ENCODE data around the gene CCL26. TPM values are rescaled to one million over a fixed set of nuclear protein-coding genes. Genes with fewer than 3 reads are reported as not detected.

The CCL26 gene
- total and polyA plus RNA-seq, 2 experiments from 2014 or later: 3.0 to 18.4 TPM

DNA sequence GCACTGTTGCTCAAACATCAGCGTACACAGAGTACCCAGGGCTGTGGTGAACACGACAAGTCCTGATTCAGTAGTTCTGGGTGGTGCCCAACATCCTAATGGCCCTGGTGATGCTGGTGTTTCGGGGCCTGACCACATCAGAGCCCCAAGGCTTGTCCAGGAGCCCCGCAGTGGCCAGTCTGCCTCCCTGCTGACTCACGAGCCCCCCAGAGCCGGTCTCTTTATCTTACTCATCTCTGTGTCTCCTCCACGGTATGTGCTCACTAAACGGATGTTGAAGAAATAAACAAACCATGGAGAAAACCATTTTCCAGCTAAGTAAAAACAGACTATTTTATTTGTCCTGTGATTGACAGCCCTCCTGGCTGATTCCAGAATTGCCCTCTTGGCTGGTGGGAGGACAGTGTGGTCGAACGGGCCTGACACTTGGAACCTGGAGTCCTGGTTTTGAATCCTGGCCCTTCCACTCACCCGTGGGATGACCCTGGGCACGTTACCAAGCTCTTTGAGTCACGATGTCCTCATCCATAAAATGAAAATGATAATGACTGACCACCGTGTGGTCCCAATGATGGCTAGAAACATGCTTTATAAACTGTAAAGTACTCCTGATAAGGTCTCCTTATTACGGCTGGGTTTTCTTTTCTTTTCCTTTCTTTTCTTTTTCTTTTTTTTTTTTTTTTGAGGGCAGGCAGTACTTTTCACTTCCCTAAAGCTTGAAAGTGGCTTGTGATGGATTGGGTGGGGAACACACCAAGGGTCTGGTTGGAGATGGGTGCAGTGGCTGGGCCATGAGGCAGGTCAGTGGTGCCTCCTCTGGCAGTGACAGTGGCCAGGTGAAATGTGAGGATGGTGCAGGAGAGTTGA is 39.0 kb downstream of the CCL26 start (continued):
- TF ChIP-seq, protein P1, sequence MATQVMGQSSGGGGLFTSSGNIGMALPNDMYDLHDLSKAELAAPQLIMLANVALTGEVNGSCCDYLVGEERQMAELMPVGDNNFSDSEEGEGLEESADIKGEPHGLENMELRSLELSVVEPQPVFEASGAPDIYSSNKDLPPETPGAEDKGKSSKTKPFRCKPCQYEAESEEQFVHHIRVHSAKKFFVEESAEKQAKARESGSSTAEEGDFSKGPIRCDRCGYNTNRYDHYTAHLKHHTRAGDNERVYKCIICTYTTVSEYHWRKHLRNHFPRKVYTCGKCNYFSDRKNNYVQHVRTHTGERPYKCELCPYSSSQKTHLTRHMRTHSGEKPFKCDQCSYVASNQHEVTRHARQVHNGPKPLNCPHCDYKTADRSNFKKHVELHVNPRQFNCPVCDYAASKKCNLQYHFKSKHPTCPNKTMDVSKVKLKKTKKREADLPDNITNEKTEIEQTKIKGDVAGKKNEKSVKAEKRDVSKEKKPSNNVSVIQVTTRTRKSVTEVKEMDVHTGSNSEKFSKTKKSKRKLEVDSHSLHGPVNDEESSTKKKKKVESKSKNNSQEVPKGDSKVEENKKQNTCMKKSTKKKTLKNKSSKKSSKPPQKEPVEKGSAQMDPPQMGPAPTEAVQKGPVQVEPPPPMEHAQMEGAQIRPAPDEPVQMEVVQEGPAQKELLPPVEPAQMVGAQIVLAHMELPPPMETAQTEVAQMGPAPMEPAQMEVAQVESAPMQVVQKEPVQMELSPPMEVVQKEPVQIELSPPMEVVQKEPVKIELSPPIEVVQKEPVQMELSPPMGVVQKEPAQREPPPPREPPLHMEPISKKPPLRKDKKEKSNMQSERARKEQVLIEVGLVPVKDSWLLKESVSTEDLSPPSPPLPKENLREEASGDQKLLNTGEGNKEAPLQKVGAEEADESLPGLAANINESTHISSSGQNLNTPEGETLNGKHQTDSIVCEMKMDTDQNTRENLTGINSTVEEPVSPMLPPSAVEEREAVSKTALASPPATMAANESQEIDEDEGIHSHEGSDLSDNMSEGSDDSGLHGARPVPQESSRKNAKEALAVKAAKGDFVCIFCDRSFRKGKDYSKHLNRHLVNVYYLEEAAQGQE (IDR thresholded peaks at IDR 0.05; ENCODE audit: unreplicated experiment): no peak
- TF ChIP-seq EZH2 (IDR thresholded peaks at IDR 0.05; ENCODE audit: low read depth, unreplicated experiment): no peak
- TF ChIP-seq CREB1 (CRISPR knock-in tag; IDR thresholded peaks at IDR 0.05; ENCODE audit: low read depth): no peak
- TF ChIP-seq, protein P2, sequence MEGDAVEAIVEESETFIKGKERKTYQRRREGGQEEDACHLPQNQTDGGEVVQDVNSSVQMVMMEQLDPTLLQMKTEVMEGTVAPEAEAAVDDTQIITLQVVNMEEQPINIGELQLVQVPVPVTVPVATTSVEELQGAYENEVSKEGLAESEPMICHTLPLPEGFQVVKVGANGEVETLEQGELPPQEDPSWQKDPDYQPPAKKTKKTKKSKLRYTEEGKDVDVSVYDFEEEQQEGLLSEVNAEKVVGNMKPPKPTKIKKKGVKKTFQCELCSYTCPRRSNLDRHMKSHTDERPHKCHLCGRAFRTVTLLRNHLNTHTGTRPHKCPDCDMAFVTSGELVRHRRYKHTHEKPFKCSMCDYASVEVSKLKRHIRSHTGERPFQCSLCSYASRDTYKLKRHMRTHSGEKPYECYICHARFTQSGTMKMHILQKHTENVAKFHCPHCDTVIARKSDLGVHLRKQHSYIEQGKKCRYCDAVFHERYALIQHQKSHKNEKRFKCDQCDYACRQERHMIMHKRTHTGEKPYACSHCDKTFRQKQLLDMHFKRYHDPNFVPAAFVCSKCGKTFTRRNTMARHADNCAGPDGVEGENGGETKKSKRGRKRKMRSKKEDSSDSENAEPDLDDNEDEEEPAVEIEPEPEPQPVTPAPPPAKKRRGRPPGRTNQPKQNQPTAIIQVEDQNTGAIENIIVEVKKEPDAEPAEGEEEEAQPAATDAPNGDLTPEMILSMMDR (conservative IDR thresholded peaks at IDR 0.05; ENCODE audit: low read depth in 2 of 2): no peak
- no peak for TF ChIP-seq POLR2AphosphoS5 (IDR thresholded peaks at IDR 0.05; ENCODE audit: low read depth)
- TF ChIP-seq STAT1 (IDR thresholded peaks at IDR 0.05; ENCODE audit: unreplicated experiment): no peak
- no peak for TF ChIP-seq JUNB (IDR thresholded peaks at IDR 0.05; ENCODE audit: unreplicated experiment)
- no peak for TF ChIP-seq NANOG (IDR thresholded peaks at IDR 0.05; ENCODE audit: borderline replicate concordance)

DNA sequence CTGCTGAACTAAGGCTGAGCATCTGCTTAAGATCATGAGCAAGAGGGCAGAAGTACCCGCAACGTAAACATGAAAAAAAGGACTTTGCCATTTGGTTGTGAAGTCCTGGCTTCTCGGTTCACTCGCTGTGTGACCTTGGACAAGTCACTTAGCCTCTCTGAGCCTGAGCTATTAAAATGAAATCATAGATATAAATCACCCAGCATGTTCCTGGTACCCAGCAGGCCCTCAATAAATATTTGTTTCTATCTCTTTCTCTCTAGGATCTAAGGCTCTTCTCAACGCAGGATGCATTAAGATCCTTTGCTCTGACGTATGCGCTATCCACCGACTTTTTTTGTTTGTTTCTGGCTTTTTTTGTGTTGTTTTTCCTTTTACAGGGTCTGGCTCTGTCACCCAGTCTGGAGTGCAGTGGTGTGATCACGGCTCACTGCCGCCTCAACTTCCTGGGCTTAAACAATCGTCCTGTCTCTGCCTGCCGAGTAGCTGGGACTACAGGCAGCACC is 39.9 kb downstream of the CCL26 start:
- no peaks in the 10 kb centered on the region for H3K27me3 ChIP-seq (ENCODE audit: insufficient read depth)
- H3K27ac ChIP-seq (ENCODE audit: low read depth): no peak overlapping the region
- H3K4me3 ChIP-seq: no peak overlapping the region
- TF ChIP-seq, protein P2 (conservative IDR thresholded peaks at IDR 0.05; ENCODE audit: low read depth in 2 of 2): no peak
- TF ChIP-seq, protein P3, sequence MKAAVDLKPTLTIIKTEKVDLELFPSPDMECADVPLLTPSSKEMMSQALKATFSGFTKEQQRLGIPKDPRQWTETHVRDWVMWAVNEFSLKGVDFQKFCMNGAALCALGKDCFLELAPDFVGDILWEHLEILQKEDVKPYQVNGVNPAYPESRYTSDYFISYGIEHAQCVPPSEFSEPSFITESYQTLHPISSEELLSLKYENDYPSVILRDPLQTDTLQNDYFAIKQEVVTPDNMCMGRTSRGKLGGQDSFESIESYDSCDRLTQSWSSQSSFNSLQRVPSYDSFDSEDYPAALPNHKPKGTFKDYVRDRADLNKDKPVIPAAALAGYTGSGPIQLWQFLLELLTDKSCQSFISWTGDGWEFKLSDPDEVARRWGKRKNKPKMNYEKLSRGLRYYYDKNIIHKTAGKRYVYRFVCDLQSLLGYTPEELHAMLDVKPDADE (IDR thresholded peaks at IDR 0.05): no peak
- no peak for TF ChIP-seq STAT1 (IDR thresholded peaks at IDR 0.05; ENCODE audit: unreplicated experiment)
- peaks cover 26% of the 10 kb centered on the region for H3K4me1 Mint-ChIP-seq
- H3K9me2 ChIP-seq (ENCODE audit: insufficient read depth): no peaks in the 10 kb centered on the region
- no peaks in the 10 kb centered on the region for H3K9me3 Mint-ChIP-seq
- no peaks in the 10 kb centered on the region for H3K36me3 Mint-ChIP-seq (ENCODE audit: low read depth)
- ATAC-seq: no peak
- no peaks in the 10 kb centered on the region for H3K79me2 ChIP-seq (replicated peaks; ENCODE audit: insufficient read depth)
- no peak overlapping the region for H2AFZ ChIP-seq
- no peak for DNase-seq (ENCODE audit: low spot score)
- H4K20me1 ChIP-seq (replicated peaks; ENCODE audit: insufficient read depth): no peaks in the 10 kb centered on the region
- H3K4me3 Mint-ChIP-seq: no peak overlapping the region
- H3K27ac Mint-ChIP-seq: no peak overlapping the region
- peaks cover 11% of the 10 kb centered on the region for H3K27me3 Mint-ChIP-seq (ENCODE audit: insufficient read depth, low read depth, poor library complexity)
- no peak overlapping the region for H3K4me2 ChIP-seq
- H3K36me3 ChIP-seq (ENCODE audit: insufficient read depth): no peaks in the 10 kb centered on the region
- peaks cover 23% of the 10 kb centered on the region for H3K4me1 ChIP-seq (ENCODE audit: insufficient read depth)
- H3F3A ChIP-seq (replicated peaks; ENCODE audit: low read depth): no peaks in the 10 kb centered on the region

Data from GM23338 (cell line).